Measurements from ENCODE around the gene CASQ1. TPM values are rescaled to one million over a fixed set of nuclear protein-coding genes. Genes with fewer than 3 reads are reported as not detected.
A peak's percentile ranks its signal among the peaks of the same experiment; 100 is the strongest.

The CASQ1 gene
- total RNA-seq, 1 donor from 2014 or later, result 0.25 TPM

DNA sequence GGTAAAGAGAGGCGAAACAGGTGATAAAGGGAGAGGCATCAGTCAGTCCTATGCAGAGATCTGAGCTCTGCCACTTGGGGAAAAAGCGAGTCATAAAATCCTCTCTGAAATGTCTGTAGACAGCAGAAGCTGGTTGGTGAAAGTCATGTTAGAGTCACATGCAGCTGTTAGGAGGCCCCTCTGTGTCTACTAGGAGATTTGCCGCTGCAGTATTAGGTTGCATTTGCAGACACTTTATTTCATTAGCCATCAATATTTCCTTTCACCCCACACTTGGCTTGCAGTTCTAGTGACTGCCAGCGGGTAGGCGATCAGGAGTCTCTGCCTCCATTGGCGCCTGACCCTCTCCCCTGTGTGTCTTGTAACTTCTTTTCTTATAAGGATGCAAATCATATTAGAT is 22.8 kb upstream of the CASQ1 start:
- H3K4me1 Mint-ChIP-seq (ENCODE audit: low read depth), result peaks cover 28% of the 10 kb centered on the region
- H3K9me3 Mint-ChIP-seq (ENCODE audit: low read depth), result no peaks in the 10 kb centered on the region
- H3K36me3 Mint-ChIP-seq (ENCODE audit: low read depth), result no peaks in the 10 kb centered on the region
- no peak for DNase-seq (ENCODE audit: low spot score)
- no peak overlapping the region for H3K4me3 Mint-ChIP-seq (ENCODE audit: unreplicated experiment)
- H3K27me3 Mint-ChIP-seq (ENCODE audit: low read depth), result peaks cover 8% of the 10 kb centered on the region
- H3K27ac Mint-ChIP-seq (ENCODE audit: unreplicated experiment), result no peak overlapping the region
- TF ChIP-seq, protein P1, sequence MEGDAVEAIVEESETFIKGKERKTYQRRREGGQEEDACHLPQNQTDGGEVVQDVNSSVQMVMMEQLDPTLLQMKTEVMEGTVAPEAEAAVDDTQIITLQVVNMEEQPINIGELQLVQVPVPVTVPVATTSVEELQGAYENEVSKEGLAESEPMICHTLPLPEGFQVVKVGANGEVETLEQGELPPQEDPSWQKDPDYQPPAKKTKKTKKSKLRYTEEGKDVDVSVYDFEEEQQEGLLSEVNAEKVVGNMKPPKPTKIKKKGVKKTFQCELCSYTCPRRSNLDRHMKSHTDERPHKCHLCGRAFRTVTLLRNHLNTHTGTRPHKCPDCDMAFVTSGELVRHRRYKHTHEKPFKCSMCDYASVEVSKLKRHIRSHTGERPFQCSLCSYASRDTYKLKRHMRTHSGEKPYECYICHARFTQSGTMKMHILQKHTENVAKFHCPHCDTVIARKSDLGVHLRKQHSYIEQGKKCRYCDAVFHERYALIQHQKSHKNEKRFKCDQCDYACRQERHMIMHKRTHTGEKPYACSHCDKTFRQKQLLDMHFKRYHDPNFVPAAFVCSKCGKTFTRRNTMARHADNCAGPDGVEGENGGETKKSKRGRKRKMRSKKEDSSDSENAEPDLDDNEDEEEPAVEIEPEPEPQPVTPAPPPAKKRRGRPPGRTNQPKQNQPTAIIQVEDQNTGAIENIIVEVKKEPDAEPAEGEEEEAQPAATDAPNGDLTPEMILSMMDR (IDR thresholded peaks at IDR 0.05), result peak; percentile 27

DNA sequence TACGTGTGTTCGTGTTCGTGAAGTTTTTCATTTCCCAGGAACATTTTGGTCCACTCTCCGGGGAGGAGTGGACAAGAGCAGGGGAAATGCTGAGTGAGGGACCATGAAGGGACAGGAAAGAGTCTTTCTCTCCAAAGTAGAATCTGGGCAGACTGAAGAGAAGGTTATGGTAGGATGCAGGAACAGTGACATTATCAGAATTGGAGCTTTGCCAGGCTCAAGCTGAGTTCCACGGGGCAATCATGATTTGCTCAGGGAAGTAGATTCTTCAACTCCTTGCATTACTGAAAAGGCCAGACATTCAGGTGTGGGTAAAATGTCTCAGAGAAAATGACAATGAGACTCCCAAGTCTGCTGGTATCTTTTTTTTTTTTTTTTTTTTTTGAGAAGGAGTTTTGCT is 22.4 kb upstream of the CASQ1 start:
- H3K9me3 Mint-ChIP-seq (ENCODE audit: low read depth), result no peaks in the 10 kb centered on the region
- H3K4me1 Mint-ChIP-seq (ENCODE audit: low read depth), result peaks cover 28% of the 10 kb centered on the region
- H3K4me3 Mint-ChIP-seq (ENCODE audit: unreplicated experiment), result no peak overlapping the region
- H3K27me3 Mint-ChIP-seq (ENCODE audit: low read depth), result peaks cover 8% of the 10 kb centered on the region
- TF ChIP-seq, protein P1 (IDR thresholded peaks at IDR 0.05), result peak; percentile 3
- H3K36me3 Mint-ChIP-seq (ENCODE audit: low read depth), result no peaks in the 10 kb centered on the region
- DNase-seq (ENCODE audit: low spot score), result no peak
- H3K27ac Mint-ChIP-seq (ENCODE audit: unreplicated experiment), result no peak overlapping the region

DNA sequence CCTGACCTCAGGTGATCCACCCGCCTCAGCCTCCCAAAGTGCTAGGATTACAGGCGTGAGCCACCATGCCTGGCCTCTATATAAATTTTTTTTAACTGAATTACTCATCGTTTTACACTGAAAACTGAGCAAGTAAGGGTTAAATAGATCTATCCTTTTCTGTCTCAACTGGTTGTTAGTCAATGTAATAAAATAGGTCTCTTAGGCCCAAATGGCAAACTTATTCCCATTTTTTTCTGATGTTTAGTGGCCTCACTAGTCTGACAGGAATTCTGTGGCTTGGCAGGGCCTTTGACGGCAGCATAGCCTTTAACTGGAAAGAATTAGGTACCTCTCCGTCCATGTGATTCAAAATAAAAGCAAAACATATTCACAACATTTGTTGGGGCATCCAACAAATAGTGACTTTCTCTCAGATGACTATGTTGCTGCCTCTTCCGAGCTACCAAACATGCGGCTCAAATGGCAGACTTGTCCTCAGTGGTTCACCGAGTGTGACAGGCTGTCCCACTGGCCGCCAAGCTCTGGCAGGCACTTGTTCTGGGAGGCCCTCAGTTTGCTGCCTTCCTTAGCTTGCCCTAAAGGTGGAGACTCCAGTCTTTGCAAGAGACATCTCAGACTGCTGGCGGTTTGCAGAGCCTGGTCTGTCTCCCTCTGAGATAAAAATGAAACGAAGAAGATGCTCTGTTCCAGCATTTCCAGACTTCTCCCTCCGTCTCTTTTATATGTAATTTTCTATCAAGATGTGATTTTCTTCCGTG is 21.6 kb upstream of the CASQ1 start:
- Mint-ChIP-seq H3K4me3 (ENCODE audit: unreplicated experiment) (no peak overlapping the region), H3K27me3 (ENCODE audit: low read depth) (peaks cover 8% of the 10 kb centered on the region), H3K4me1 (ENCODE audit: low read depth) (peaks cover 28% of the 10 kb centered on the region), H3K36me3 (ENCODE audit: low read depth) (no peaks in the 10 kb centered on the region), H3K9me3 (ENCODE audit: low read depth) (no peaks in the 10 kb centered on the region), H3K27ac (ENCODE audit: unreplicated experiment) (peak overlapping the region; percentile 17)
- TF ChIP-seq, protein P1 (IDR thresholded peaks at IDR 0.05), result peak; percentile 26
- no peak for DNase-seq (ENCODE audit: low spot score)

DNA sequence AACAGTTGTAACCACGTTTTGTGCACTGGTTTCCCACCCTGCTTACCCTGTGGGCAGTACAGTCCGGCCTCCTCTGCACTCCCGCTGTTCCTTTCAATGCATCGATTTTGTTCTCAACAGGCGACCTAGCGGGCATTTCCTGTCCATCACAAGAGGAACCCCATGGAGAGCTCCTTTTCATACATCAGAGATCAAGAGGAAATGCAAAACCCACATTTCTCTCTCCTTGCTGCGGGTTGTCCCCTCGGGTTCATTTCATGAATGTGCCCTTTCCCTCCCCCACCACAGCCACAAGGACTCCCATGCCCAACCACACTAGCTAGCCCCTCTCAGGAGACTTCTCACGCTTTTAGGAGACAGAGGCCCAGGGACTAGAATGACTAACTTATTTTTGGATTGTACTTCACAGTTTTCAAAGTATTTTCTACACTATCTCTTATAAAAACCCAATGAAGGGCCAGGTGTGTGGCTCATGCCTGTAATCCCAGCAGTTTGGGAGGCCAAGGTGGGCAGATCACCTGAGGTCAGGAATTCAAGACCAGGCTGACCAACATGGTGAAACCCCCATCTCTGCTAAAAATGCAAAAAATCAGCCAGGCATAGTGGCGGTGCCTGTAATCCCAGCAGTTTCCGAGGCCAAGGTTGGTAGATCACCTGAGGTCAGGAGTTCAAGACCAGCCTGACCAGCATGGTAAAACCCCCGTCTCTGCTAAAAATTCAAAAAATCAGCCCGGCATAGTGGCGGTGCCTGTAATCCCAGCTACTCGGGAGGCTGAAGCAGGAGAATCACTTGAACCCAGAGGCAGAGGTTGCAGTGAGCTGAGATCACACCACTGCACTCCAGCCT is 20.6 kb upstream of the CASQ1 start:
- Mint-ChIP-seq H3K4me3 (ENCODE audit: unreplicated experiment) (no peak overlapping the region), H3K27me3 (ENCODE audit: low read depth) (peaks cover 7% of the 10 kb centered on the region), H3K27ac (ENCODE audit: unreplicated experiment) (no peak overlapping the region), H3K36me3 (ENCODE audit: low read depth) (no peaks in the 10 kb centered on the region), H3K4me1 (ENCODE audit: low read depth) (peaks cover 28% of the 10 kb centered on the region), H3K9me3 (ENCODE audit: low read depth) (no peaks in the 10 kb centered on the region)
- no peak for DNase-seq (ENCODE audit: low spot score)
- TF ChIP-seq, protein P1 (IDR thresholded peaks at IDR 0.05), result no peak

DNA sequence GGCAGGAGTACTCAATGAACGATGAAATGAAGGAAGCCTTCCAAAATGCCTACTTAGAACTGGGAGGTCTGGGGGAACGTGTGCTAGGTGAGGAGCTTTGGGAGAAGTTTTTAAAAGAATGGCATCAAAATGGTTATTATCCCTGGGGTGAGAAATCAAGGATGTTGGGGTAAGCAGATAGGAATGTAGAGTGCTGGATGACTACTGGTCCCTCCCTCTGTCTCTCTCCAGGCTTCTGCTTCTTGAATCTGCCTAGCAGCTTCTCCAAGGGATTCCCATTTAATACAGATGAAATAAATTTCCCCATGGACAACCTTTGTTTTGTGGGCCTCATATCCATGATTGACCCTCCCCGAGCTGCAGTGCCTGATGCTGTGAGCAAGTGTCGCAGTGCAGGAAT is 19.0 kb upstream of the CASQ1 start:
- Mint-ChIP-seq H3K4me1 (ENCODE audit: low read depth) (peaks cover 28% of the 10 kb centered on the region), H3K27me3 (ENCODE audit: low read depth) (peaks cover 7% of the 10 kb centered on the region), H3K27ac (ENCODE audit: unreplicated experiment) (no peak overlapping the region), H3K9me3 (ENCODE audit: low read depth) (no peaks in the 10 kb centered on the region), H3K4me3 (ENCODE audit: unreplicated experiment) (no peak overlapping the region), H3K36me3 (ENCODE audit: low read depth) (no peaks in the 10 kb centered on the region)
- no peak for DNase-seq (ENCODE audit: low spot score)
- TF ChIP-seq, protein P1 (IDR thresholded peaks at IDR 0.05), result no peak

Data from chondrocyte (in vitro differentiated cells).